Endometrial microvascular endothelial cells (primary cell): Measurements from ENCODE around the gene CNP. TPM values are rescaled to one million over a fixed set of nuclear protein-coding genes. Genes with fewer than 3 reads are reported as not detected.
"Not testable (repeated sequence)": the region's sequence is repeated elsewhere in the genome, so short reads cannot be mapped to it uniquely, and the experiment has no call there.

Source experiments
- in situ Hi-C: cut with HindIII; loops from 2 replicates; pipeline ENCODE4 v1.10.0; 2017; ENCODE audit warnings: low sequenced_read_pairs, low pct_unique_long_range_greater_than_20kb; ENCODE audit errors: inconsistent ontology term
- total RNA-seq: library from RNA; depleted of rRNA; stranded (reverse); fragments of >200 nt; gene quantifications from one replicate; pipeline ENCODE4 v1.2.3, GENCODE V29; 2015; ENCODE audit errors: inconsistent ontology term

Gene CNP
- total RNA-seq, result 92.8 TPM

DNA sequence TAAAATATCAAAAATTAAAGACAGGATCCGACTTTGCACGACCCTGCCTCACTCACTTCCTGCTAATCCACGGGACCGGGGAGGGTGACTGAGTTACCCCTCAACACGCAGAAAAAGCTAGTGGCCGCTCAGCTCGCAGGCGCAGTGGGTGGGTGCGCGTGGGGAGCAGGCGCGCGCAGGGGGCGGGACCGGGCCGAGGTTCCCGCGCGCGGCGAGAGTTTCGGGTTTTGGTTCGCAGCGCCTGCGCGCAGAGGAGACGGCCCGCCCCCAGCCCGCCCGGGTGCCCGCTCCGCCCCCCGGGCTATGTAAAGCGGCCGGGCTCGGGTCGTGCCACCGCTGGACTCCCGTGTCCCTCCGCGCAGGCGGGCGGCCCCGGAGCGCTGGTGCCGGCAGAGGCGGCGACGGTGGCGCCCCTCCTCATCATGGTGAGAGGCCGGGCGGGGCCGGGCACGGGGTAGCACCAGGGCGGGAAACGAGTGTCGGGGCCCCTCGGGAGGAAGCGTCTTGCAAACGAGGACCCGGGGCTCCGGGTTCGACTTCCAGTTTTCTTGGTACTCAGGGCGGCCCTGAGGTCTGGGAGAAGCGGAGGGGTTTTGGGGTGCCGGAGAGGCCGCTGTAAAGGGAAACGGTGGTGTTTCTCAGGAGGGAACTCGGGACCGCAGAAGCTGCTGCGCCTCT, at the start of gene CNP:
TSS of gene CNP (plus strand) at position 333 of the 678 bp plus-strand sequence. CDS start at position 423, 90 bp downstream.
- in situ Hi-C loops, result loop anchor here (25.0 kb wide), 1 partner anchor 146 kb away; the partner anchor contains the start of genes DHX58, HSPB9 and KAT2A

DNA sequence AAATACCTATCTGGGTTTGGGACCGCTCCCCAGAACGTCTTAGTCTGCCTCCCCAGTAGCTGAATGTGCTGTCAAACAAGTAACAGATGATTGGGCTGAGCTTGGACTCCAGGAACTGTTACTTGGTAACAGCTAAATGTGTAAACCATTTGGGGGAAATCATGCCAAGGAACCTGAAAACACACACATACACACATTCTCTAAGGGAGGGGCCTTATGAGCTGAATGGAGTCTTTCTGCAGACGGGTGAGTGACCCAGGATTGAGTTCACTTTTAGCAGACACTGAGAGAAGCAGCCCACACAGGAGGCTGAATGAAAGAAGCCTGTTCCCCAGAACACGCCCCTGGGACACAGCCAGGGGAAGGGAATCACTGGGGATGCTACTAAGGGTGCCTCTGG, 49.4 kb upstream of the CNP start:
- in situ Hi-C loops, result no loop called here

DNA sequence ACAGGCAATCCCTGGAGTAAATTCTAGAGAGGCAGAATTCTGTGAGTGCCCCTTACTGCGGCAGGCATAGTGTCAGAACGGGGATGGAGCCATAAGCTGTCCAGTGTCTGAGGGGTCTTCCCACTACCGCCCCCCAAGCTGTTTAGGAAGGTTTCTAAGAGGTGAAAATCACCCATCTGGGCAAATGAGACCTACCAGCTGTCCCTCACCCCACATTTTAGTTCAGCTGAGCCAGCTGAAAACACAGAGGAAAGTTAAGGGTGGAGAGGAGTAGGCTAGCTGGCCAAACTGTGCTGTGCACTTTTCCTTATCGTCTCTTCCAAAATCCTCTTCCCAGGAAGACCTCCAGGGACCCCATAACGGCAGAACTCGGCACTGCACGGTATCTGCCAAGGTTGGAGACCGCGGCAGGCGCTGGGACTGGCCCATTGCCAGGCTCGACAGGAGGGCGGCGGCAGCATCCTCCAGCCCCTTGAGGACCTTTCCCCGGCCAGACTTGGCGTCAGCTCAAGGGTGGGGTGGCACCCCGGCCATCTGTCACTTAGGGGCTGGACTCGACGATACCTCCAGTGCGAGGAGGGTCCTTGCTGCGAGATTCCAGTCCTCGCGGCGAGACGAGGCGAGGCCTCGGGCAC, 48.8 kb upstream of the CNP start:
- in situ Hi-C loops, result no loop called here

DNA sequence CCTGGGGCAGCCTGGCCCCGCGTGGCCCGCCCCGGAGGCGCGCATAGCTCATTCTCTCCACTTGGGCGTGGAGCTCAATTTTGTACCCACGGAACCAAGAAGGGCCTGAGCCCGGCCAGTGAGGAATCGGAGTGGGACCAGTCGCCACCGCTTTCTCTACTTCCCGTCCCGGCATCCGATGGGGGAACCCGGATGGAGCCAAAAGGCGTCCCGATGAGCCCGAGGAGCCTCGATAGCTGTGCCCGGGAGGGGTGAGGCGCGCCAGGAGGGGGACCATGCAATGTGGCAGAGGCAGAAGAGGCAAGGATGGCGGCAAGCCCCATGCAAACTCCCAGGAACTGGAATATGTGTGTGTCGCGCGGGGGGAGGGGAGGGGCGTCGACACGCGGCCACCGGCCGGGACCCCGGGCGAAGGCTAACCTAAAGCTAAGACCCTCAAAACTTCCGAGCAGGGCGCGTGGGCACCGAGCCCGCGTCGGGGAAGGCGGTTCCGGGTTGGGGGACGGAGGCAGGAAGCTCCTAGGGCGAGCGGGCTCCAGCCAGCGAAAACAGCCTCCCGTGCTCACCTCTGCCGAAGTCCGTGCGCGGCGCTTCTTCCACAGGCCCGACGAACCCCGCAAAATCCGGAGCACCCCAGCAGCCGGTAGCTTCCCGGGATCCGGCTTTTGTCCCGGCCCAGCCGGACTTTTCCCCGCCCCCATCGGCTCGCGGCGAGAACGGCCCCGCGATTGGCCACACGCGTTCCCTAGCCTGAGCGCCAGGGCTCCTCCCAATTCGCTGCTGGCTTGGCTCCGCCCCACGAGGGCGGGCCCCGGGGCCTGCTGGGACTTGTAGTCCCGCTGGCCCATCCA, 48.1 kb upstream of the CNP start, which contains the start of gene ACLY:
TSS of gene ACLY (minus strand) at position 638 of the 851 bp plus-strand sequence. CDS start 5,078 bp downstream, outside the sequence.
- in situ Hi-C loops, result no loop called here

DNA sequence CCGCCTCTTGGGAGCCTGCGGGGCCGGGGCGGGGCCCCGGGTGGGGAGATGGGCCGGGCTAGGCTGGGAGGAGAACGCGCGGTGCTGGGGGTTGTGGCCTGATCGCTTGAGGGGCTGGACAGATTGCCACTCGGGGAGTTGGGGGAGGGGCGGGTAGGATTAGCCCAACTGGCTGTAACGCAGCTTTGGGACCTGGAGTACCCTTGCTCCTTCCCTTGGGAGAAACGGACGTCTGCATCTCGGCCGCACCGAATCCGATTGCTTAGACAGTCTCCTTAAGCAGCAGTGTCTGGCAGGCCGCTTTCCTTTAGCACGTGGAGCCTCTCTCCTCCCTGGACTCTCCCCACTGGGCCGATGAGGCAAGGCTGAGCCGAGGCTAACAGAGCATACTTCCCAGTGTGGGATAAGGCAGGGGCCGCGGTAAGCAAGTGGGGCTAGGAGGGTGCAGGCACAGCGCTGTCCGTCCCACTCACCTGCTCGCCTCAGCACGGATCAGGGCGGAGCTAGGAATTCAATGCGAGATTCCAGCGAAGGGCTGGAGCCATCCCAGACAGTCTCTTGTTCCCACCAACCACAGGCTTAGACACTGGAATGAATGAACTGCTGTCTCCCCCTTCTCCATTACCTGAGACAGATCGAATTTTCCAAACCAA, 47.3 kb upstream of the CNP start:
- in situ Hi-C loops, result no loop called here

DNA sequence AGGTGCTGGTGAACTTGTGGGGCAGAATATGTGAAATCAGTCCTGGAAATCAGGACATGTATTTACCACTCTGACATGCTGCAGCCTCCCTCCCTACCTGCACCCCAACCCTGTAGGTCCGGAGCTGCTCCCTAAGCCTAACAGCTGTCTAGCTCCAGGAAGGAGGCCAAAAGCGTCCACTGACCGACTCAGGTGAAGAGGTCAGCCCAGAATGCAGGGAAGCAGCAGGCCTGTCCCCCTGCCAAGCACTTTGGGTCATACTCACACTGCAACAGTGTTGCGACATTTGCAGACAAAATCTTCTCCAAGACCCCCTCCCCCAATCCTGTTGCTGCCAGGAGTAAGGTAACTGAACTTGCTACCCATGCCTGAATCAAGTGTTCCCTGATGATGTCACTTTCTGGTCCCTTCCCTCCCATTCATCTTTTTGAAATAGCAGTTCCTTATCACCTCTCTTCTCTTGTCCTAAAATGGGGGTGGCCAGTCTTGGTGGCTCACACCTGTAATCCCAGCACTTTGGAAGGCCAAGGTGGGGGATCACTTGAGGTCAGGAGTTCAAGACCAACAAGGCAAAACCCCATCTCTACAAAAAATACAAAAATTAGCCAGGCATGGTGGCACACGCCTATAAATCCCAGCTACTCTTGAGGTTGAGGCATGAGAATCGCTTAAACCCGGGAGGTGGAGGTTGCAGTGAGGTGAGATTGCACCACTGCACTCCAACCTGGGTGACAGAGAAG, 46.6 kb upstream of the CNP start:
- in situ Hi-C loops, result no loop called here

DNA sequence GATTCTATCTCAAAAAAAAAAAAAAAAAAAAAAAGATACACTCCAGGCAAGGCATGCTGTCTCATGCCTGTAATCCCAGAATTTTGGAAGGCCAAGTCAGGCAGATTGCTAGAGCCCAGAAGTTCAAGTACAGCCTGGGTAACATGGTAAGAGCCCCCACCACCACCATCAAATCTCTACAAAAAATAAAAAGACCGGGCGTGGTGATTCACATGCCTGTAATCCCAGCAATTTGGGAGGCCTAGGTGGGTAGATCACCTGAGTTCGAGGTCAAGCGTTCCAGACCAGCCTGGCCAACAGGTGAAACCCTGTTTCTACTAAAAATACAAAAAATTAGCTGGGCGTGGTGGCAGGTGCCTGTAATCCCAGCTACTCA, 46.0 kb upstream of the CNP start:
- in situ Hi-C loops, result no loop called here

DNA sequence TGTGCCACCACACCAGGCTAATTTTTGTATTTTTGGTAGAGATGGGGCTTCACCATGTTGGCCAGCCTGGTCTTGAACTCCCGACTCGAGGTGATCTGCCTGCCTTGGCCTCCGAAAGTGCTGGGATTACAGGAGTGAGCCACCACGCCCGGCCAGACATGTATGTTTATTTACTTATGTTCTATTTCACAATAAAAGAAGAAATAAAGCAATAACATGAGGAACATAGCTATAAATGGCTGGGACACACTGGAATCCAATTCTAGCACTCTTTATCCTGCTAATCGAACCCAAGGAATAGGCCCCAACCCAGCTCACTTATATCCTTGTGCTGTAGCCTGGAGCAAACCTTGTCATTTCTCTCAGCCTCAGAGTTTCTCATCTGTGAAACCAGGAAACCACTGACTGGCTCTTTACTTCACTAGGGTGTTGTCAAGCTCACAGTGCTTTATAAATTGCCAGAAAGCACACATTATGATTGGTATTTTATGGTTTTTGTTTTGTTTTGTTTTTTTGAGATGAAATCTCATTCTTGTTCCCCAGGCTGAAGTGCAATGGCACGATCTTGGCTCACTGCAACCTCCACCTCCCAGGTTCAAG, 40.5 kb upstream of the CNP start:
- in situ Hi-C loops, result no loop called here

DNA sequence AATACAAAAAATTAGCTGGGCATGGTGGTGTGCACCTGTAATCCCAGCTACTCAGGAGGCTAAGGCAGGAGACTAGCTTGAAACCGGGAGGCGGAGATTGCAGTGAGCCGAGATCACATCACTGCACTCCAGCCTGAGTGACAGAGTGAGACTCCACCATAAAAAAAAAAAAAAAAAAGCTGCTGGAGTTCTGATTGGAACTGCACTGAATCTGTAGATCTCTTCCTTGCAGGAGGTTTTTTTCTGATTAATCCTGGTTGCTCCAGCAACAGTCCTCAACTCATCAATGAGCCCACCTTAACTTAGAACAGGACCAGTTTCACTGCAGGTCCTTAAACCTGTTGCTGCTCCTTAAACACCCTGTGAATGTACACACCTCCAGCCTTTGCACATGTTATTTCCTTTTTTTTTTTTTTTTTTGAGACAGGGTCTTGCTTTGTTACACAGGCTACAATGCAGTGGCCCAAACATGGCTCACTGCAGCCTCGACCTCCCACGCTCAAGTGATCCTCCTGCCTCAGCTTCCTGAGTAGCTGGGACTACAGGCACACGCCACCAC, 37.8 kb upstream of the CNP start:
- in situ Hi-C loops, result no loop called here

DNA sequence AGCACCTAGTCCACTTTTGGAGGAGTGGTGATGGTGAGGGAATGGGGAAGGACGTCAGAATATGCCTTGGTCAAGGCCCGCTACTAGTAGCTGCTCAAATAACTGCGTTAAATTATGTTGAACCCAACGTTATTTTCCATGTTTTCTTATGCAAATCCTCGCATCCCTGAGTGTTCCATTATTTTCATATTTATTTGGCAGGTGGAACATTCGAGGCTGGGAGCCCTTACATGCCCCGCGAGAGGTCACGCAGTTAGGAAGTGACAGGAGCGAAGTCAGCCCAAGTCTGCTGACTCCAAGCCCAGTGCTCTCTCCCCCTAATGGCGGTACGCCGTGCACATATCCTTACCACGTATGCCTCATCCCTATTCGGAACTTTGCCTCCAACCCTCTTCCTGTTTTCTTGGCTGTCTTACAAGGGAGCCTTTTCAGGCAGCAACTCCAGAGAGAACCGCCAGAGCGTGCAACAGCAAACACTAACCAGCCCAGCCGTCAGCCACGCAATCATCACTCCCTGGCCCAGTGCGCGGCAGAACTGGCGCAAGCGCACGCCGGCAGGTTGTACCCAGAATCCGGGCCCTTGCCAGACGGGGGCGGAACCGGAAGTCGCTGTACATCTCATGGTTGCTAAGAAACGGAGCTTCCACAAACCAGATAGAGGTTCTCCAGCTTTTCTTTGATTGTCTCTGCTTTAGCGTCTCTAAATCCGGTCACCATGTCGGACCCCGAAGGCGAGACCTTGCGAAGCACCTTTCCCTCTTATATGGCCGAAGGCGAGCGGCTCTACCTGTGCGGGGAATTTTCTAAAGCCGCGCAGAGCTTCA, 36.4 kb upstream of the CNP start, which contains the start of gene ODAD4:
TSS of gene ODAD4 (plus strand) at position 609 of the 824 bp plus-strand sequence. CDS start at position 716, 107 bp downstream.
- in situ Hi-C loops, result no loop called here

DNA sequence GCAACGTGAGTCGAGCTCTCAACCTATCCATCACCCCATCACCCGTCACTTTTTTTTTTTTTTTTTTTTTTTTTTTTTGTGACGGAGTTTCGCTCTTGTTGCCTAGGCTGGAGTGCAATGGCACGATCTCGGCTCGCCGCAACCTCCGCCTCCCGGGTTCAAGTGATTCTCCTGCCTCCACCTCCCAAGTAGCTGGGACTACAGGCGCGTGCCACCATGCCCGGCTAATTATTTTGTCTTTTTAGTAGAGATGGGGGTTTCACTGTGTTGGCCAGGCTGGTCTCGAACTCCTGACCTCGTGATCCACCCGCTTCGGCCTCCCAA, 35.8 kb upstream of the CNP start:
- in situ Hi-C loops, result not testable (repeated sequence)

DNA sequence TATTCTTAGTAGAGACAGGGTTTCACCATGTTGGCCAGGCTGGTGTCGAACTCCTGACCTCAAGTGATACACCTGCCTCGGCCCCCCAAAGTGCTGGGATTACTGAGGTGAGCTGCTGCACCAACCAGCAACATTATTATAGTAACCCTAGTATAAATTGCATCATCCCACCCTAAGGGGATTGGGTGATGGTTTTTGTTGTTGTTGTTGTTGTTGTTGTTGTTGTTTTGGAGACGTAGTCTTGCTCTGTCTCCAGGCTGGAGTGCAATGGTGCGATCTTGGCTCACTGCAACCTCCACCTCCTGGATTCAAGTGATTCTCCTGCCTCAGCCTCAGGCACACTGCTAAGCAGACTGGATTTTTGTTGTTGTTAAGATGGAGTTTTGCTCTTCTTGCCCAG, 34.9 kb upstream of the CNP start:
- in situ Hi-C loops, result not testable (repeated sequence)

DNA sequence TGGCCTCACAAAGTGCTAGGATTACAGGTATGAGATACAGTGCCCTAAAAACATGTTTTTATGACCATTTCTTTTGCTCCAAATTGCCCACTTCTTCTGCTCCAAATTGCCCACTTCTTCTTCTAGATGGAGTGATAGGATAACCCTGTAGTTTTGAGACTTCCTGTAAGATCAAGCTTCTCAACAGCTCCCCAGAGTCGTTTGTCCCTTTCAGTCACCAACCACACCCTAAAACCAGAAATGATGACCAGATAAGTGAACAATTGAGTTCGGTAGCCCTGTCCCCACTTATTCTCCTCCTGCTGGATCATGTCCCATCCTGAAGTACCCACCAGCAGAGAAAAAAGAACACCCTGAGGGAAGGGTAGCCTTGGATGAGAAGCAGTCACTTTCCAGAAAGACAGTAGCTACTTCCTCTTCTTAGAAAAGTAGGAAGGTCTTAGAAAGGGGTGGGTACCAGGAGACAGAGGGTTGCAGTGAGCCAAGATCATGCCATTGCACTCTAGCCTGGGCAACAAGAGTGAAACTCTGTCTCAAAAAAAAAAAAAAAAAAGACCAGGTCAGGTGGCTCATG, 33.7 kb upstream of the CNP start:
- in situ Hi-C loops, result no loop called here

DNA sequence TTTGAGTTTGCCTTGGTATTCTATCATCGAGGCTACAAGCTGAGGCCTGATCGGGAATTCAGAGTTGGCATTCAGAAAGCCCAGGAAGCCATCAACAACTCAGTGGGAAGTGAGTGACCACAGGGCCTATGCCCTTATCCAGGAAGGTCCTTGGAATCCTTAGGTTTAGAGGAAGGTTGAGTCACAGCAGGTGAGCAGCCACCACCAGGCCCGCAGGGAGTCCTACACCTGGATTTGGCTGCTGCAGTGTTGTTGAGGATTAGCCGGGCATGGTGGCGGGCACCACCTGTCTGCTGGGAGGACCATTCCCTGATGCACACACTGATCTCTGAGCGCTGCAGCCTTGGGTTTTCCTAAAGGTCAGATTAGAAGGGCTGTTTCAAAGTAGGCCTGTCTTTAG, 31.0 kb upstream of the CNP start:
- in situ Hi-C loops, result no loop called here

DNA sequence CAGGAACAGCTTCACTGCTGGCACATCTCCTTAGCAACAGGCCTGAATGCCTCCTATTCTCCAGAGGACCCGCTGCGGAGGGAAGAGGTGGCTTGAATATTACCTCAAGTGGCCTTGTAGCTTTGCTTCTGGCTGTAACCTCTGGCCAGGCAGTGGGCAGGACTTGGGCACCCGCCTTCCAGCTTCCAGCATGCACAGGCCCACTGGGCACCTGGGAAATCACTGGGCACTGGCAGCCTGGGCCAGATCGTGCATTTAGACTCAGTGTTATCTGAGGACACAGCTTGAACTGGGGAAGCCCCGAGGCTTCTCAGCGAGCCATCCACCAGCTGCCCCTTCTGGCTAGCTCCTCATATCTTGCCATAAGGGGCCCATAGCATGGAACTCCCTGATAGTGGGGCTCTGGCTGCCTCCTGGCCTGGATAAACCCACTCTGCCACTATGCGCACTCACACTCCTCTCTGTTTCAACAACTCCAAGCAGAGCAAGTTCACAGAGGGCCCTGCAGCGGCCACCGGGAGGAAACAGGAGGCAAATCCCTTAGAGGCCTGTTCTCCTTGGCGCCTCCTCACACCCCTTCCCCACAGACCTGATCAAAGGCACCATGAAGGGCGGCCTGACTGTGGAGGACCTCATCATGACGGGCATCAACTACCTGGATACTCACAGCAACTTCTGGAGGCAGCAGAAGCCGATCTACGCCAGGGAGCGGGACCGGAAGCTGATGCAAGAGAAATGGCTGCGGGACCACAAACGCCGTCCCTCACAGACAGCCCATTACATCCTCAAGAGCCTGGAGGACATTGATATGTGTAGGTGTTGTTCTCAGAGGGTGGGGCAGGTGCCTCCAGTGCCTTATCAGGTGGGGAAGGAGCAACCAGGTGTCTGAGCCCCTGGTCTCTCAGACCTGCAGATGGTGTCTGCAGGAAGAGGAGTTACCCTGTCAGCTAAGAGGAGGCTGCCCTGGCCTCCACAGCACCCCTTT, 28.3 kb upstream of the CNP start:
- in situ Hi-C loops, result no loop called here
